Gastrocnemius medialis (tissue), 4 donors: ENCODE results near the gene TAF6.
"Not testable (repeated sequence)": the region's sequence is repeated elsewhere in the genome, so short reads cannot be mapped to it uniquely, and the experiment has no call there.

Experiments
- CTCF ChIP-seq, 5 experiments: fragments of 450-650 bp in 3 of 5; fragments of 200-600 bp in 2 of 5; sonication (generic) in 2 of 5; IDR thresholded peaks in 4 of 5; conservative IDR thresholded peaks in 1 of 5; 1 replicate in 4 of 5; 2 replicates in 1 of 5; pipeline ENCODE4 v1.5.1; 2016 to 2019; ENCODE audit warnings: antibody characterized with exemption in 5 of 5, mild to moderate bottlenecking in 3 of 5, moderate library complexity in 3 of 5
- POLR2A ChIP-seq, 2 donors: fragments of 450-650 bp; IDR thresholded peaks; one replicate each; pipeline ENCODE4 v1.6.1; 2017; ENCODE audit warnings: antibody characterized with exemption in 2 of 2, mild to moderate bottlenecking in 2 of 2, moderate library complexity in 2 of 2

GRCh38 chr7:100130220-100130607 lies 11.1 kb upstream of the TAF6 start:
- not testable (repeated sequence) for TF ChIP-seq CTCF (IDR thresholded peaks at IDR 0.05 in 4 of 5, conservative IDR thresholded peaks at IDR 0.05 in 1 of 5); POLR2A (IDR thresholded peaks at IDR 0.05)
